ENCODE data around the gene TMEM131.

The TMEM131 gene

GRCh38 chr2:97759727-97760407 is 235.9 kb downstream of the TMEM131 start:
- Histone ChIP-seq H3K9me3 (ENCODE audit: control insufficient read depth, low read length) (no peaks in the 10 kb centered on the region), H3K27ac (ENCODE audit: low read depth, low read length, severe bottlenecking) (no peak overlapping the region), H3K4me3 (ENCODE audit: extremely low read depth, insufficient read depth, low read length, poor library complexity, severe bottlenecking) (no peak overlapping the region), H3K36me3 (ENCODE audit: control insufficient read depth, insufficient read depth, low read length) (peaks cover 70% of the 10 kb centered on the region), H3K4me1 (ENCODE audit: control insufficient read depth, insufficient read depth, low read length, poor library complexity, severe bottlenecking) (peaks cover 5% of the 10 kb centered on the region)
- 90 to 98% methylated on average over 3 to 6 of the region's 9 CpGs for WGBS, 2 experiments (ENCODE audit: insufficient coverage in 2 of 2)

- Histone ChIP-seq H3K9me3 (ENCODE audit: control insufficient read depth, low read length) (no peaks in the 10 kb centered on the region), H3K27ac (ENCODE audit: low read depth, low read length, severe bottlenecking) (no peak overlapping the region), H3K4me1 (ENCODE audit: control insufficient read depth, insufficient read depth, low read length, poor library complexity, severe bottlenecking) (no peaks in the 10 kb centered on the region), H3K4me3 (ENCODE audit: extremely low read depth, insufficient read depth, low read length, poor library complexity, severe bottlenecking) (no peak overlapping the region), H3K36me3 (ENCODE audit: control insufficient read depth, insufficient read depth, low read length) (peaks cover 66% of the 10 kb centered on the region)
- 75% methylated on average over 1 of the region's 1 CpG; no CpG with 5 or more reads in 1 of the 2 experiments for WGBS, 2 experiments (ENCODE audit: insufficient coverage in 2 of 2)
Measured at GRCh38 chr2:97758131-97758705, 237.5 kb downstream of the TMEM131 start.

DNA sequence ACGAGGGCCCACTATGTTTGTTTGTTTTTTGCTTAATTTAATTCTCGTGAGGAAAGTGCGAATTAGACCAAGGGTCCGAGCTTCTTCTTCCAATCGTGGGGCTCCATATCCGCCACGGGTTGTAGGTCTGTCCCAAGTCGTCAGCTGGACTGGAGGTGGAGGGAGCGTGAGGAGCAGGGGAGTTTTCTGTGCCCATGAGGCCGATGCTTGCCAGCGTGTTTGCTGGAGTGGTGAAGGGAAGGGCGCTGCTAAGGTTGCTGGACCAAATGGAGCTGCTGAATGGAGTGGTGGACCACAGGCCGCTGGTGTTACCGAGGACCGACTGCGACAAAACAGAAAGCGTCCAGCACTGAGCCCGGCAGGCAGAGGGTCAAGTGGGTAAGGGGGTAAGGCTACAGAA is 238.7 kb downstream of the TMEM131 start:
- Histone ChIP-seq H3K36me3 (ENCODE audit: control insufficient read depth, insufficient read depth, low read length) (peaks cover 60% of the 10 kb centered on the region), H3K27ac (ENCODE audit: low read depth, low read length, severe bottlenecking) (no peak overlapping the region), H3K4me3 (ENCODE audit: extremely low read depth, insufficient read depth, low read length, poor library complexity, severe bottlenecking) (no peak overlapping the region), H3K9me3 (ENCODE audit: control insufficient read depth, low read length) (no peaks in the 10 kb centered on the region), H3K4me1 (ENCODE audit: control insufficient read depth, insufficient read depth, low read length, poor library complexity, severe bottlenecking) (no peaks in the 10 kb centered on the region)
- WGBS, 2 experiments (ENCODE audit: insufficient coverage in 2 of 2), result 91 to 94% methylated on average over 14 of the region's 18 CpGs

DNA sequence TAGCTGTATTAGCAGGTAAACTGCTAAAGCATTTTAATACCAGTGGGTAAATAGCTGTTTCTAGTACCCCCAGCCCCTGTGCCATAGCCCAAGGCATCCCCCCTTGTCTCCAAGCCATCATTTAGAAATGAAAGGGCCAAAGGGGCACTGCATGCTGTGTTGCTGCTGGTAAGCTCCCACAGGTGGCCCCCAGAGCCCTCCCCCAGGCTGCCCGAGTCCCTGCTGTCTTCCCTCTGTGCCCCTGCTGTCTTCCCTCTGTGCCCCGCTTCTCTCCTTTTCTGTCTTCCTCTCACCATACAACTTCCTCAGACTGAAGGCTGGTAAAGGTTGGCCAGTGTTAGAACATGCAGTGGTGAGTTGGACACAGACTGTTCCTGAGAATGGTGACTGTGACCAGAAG is 240.3 kb downstream of the TMEM131 start:
- peaks cover 47% of the 10 kb centered on the region for H3K36me3 ChIP-seq (ENCODE audit: control insufficient read depth, insufficient read depth, low read length)
- no peaks in the 10 kb centered on the region for H3K9me3 ChIP-seq (ENCODE audit: control insufficient read depth, low read length)
- no peaks in the 10 kb centered on the region for H3K4me1 ChIP-seq (ENCODE audit: control insufficient read depth, insufficient read depth, low read length, poor library complexity, severe bottlenecking)
- 100% methylated on average over 1 of the region's 2 CpGs; no CpG with 5 or more reads in 1 of the 2 experiments for WGBS, 2 experiments (ENCODE audit: insufficient coverage in 2 of 2)
- H3K4me3 ChIP-seq (ENCODE audit: extremely low read depth, insufficient read depth, low read length, poor library complexity, severe bottlenecking), result no peak overlapping the region
- H3K27ac ChIP-seq (ENCODE audit: low read depth, low read length, severe bottlenecking), result no peak overlapping the region

- WGBS, 2 experiments (ENCODE audit: insufficient coverage in 2 of 2), result 96% methylated on average over 10 of the region's 12 CpGs
Measured at GRCh38 chr2:97754690-97755346, 240.9 kb downstream of the TMEM131 start.

DNA sequence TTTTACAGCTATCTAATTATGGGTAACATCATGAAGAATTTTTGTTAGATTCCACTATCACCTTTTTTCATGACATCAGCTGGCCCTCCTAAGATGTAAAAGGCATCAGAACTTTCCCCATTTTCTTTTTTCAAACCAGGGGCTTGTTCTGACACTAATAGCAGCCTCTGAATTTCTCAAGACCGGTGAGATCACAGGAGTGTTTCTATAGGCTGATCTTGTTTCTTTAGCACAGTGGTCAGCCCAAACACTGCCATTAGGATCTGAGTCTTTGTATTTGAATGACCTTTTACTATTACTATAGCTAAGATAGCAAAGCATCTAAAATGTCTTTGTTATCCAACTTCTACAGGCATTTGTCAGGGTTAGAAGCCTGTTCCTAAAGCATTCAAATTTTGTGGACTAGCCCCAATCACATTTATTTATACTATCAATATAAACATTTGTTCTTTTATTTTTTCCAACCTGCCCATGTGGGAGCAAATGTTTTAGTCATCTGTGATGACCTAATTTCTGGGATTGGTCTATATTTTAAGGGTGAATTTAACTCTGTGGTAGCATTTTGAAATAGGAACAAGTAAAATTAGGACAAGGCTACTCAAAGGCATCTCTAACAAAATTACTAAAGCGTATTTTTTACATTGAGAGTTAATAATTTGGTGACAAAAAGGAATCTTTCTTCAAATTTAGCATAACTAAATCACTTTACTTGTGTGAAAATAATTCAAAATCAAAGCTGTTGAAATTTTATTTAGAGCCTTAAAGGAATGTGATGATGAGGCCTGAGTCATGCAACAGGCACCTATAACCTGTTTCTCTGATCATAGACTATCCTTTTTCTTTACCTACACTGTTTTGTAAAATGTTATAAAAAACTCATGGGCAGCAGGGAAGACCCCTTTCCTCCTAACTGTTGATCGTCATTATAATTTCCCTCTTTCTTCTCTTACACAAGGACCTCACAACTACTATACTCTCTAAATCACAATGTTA is 243.1 kb downstream of the TMEM131 start:
- 83% methylated on average over 2 of the region's 3 CpGs; no CpG with 5 or more reads in 1 of the 2 experiments for WGBS, 2 experiments (ENCODE audit: insufficient coverage in 2 of 2)
- H3K27ac ChIP-seq (ENCODE audit: low read depth, low read length, severe bottlenecking), result no peak overlapping the region
- peaks cover 21% of the 10 kb centered on the region for H3K36me3 ChIP-seq (ENCODE audit: control insufficient read depth, insufficient read depth, low read length)
- peaks cover 3% of the 10 kb centered on the region for H3K4me1 ChIP-seq (ENCODE audit: control insufficient read depth, insufficient read depth, low read length, poor library complexity, severe bottlenecking)
- no peak overlapping the region for H3K4me3 ChIP-seq (ENCODE audit: extremely low read depth, insufficient read depth, low read length, poor library complexity, severe bottlenecking)
- H3K9me3 ChIP-seq (ENCODE audit: control insufficient read depth, low read length), result no peaks in the 10 kb centered on the region

More at GRCh38 chr2:97754690-97755346, 240.9 kb downstream of the TMEM131 start:
- Histone ChIP-seq H3K27ac (ENCODE audit: low read depth, low read length, severe bottlenecking) (no peak overlapping the region), H3K9me3 (ENCODE audit: control insufficient read depth, low read length) (no peaks in the 10 kb centered on the region), H3K4me1 (ENCODE audit: control insufficient read depth, insufficient read depth, low read length, poor library complexity, severe bottlenecking) (no peaks in the 10 kb centered on the region), H3K36me3 (ENCODE audit: control insufficient read depth, insufficient read depth, low read length) (peaks cover 40% of the 10 kb centered on the region), H3K4me3 (ENCODE audit: extremely low read depth, insufficient read depth, low read length, poor library complexity, severe bottlenecking) (no peak overlapping the region)

DNA sequence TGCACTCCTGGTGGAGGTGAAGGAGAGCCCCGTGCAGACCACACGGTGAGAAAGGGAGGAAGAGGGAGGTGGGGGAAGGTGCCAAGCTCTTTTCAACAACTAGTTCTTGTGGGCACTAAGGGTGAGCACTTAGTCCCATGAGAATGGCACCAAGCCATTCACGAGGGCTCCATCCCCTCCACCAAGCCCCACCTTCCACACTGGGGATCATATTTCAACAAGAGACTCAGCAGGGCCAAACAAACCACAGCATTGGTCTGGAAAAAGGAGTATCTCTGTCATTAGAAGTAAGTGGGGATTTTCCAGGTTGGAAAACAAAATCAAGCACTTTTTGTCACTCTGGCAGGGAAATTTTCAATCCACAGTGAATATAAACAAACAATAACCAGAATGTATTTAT is 244.0 kb downstream of the TMEM131 start:
- Histone ChIP-seq H3K27ac (ENCODE audit: low read depth, low read length, severe bottlenecking) (no peak overlapping the region), H3K36me3 (ENCODE audit: control insufficient read depth, insufficient read depth, low read length) (peaks cover 12% of the 10 kb centered on the region), H3K4me1 (ENCODE audit: control insufficient read depth, insufficient read depth, low read length, poor library complexity, severe bottlenecking) (peaks cover 3% of the 10 kb centered on the region), H3K9me3 (ENCODE audit: control insufficient read depth, low read length) (no peaks in the 10 kb centered on the region), H3K4me3 (ENCODE audit: extremely low read depth, insufficient read depth, low read length, poor library complexity, severe bottlenecking) (no peak overlapping the region)
- WGBS, 2 experiments (ENCODE audit: insufficient coverage in 2 of 2), result no CpG with 5 or more reads among the region's 3 CpGs

- WGBS, 2 experiments (ENCODE audit: insufficient coverage in 2 of 2), result 90 to 100% methylated on average over 4 of the region's 4 CpGs
- H3K9me3 ChIP-seq (ENCODE audit: control insufficient read depth, low read length), result no peaks in the 10 kb centered on the region
- no peak overlapping the region for H3K27ac ChIP-seq (ENCODE audit: low read depth, low read length, severe bottlenecking)
- H3K36me3 ChIP-seq (ENCODE audit: control insufficient read depth, insufficient read depth, low read length), result peaks cover 10% of the 10 kb centered on the region
- peaks cover 3% of the 10 kb centered on the region for H3K4me1 ChIP-seq (ENCODE audit: control insufficient read depth, insufficient read depth, low read length, poor library complexity, severe bottlenecking)
- H3K4me3 ChIP-seq (ENCODE audit: extremely low read depth, insufficient read depth, low read length, poor library complexity, severe bottlenecking), result no peak overlapping the region
Measured at GRCh38 chr2:97750017-97750416, 245.7 kb downstream of the TMEM131 start.

DNA sequence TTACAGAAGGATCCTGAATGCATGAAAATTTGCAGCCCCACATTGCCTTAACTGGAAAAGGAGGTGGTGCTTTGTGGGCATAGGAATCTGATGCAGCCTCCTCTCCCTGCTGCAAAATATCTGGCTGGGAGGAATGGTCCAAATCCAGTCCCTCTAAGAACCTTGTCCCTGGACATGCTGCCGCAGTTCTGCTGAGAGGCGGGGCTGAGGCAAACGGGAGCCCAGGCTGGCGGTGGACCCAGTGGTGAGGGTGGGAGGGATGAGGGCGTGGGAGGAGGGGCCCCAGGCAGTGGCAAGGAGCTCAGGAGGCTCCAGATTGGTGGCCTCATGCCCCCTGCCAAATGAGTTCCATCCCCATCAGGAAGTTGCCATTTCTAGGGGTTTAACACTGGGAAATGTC is 246.2 kb downstream of the TMEM131 start:
- WGBS, 2 experiments (ENCODE audit: insufficient coverage in 2 of 2), result 83 to 86% methylated on average over 1 of the region's 5 CpGs
- no peaks in the 10 kb centered on the region for H3K9me3 ChIP-seq (ENCODE audit: control insufficient read depth, low read length)

DNA sequence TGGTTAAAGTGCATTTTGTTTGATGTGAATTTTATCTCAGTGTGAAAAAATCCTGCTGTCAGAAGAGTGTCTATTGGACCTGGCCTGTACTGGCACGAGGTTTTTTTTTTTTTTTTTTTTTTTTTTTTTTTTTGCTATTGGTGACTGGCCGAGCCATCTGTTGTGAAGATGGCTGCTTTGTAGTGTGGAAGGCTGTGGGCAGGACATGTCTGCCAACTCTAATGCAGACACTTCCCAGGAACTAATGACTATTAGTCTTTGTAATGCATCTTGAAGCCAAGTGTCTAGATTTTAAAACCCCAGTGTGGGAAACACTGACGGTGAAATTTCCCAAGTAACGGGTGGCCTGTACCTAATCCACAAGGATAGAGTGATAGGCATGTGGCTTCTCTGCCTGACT is 248.0 kb downstream of the TMEM131 start:
- peaks cover 3% of the 10 kb centered on the region for H3K36me3 ChIP-seq (ENCODE audit: control insufficient read depth, insufficient read depth, low read length)
- no peak overlapping the region for H3K4me3 ChIP-seq (ENCODE audit: extremely low read depth, insufficient read depth, low read length, poor library complexity, severe bottlenecking)
- no peaks in the 10 kb centered on the region for H3K9me3 ChIP-seq (ENCODE audit: control insufficient read depth, low read length)
- no peak overlapping the region for H3K27ac ChIP-seq (ENCODE audit: low read depth, low read length, severe bottlenecking)
- WGBS, 2 experiments (ENCODE audit: insufficient coverage in 2 of 2), result 100% methylated on average over 2 to 3 of the region's 4 CpGs
- peaks cover 3% of the 10 kb centered on the region for H3K4me1 ChIP-seq (ENCODE audit: control insufficient read depth, insufficient read depth, low read length, poor library complexity, severe bottlenecking)

More for the DNA sequence above, 246.2 kb downstream of the TMEM131 start:
- Histone ChIP-seq H3K4me3 (ENCODE audit: extremely low read depth, insufficient read depth, low read length, poor library complexity, severe bottlenecking) (no peak overlapping the region), H3K36me3 (ENCODE audit: control insufficient read depth, insufficient read depth, low read length) (peaks cover 6% of the 10 kb centered on the region), H3K4me1 (ENCODE audit: control insufficient read depth, insufficient read depth, low read length, poor library complexity, severe bottlenecking) (peaks cover 3% of the 10 kb centered on the region), H3K27ac (ENCODE audit: low read depth, low read length, severe bottlenecking) (no peak overlapping the region)

Data from mesodermal cell (in vitro differentiated cells).